Trophoblast cell (in vitro differentiated cells and primary cell): Measurements from ENCODE around the gene ROBO1.
A peak's percentile ranks its signal among the peaks of the same experiment; 100 is the strongest.

ENCODE experiments used
- DNase-seq, 2 donors: peaks; one replicate each; pipeline ENCODE4 v3.0.0-alpha.2; 2016
- H2AFZ ChIP-seq: 2 replicates; pipeline ENCODE4 v1.6.1; 2013; ENCODE audit warnings: low read length, moderate library complexity, mild to moderate bottlenecking; ENCODE audit not compliant: insufficient read depth, poor library complexity
- H2AK5ac ChIP-seq: 2 replicates; pipeline ENCODE4 v1.6.1; 2013; ENCODE audit warnings: mild to moderate bottlenecking, low read length
- H2BK120ac ChIP-seq: 2 replicates; pipeline ENCODE4 v1.6.1; 2013; ENCODE audit warnings: low read length, mild to moderate bottlenecking, moderate library complexity; ENCODE audit not compliant: insufficient read depth, poor library complexity
- H2BK12ac ChIP-seq: 2 replicates; pipeline ENCODE4 v1.6.1; 2013; ENCODE audit warnings: mild to moderate bottlenecking, low read length, moderate library complexity
- H2BK5ac ChIP-seq: 2 replicates; pipeline ENCODE4 v1.6.1; 2013; ENCODE audit warnings: low read length, low read depth, moderate library complexity, mild to moderate bottlenecking; ENCODE audit not compliant: poor library complexity
- H3K14ac ChIP-seq: 2 replicates; pipeline ENCODE4 v1.6.1; 2013; ENCODE audit warnings: mild to moderate bottlenecking, low read length
- H3K18ac ChIP-seq: 2 replicates; pipeline ENCODE4 v1.6.1; 2013; ENCODE audit warnings: mild to moderate bottlenecking, low read length
- H3K23ac ChIP-seq: 2 replicates; pipeline ENCODE4 v1.6.1; 2013; ENCODE audit warnings: low read length
- H3K27ac ChIP-seq: 2 replicates; pipeline ENCODE4 v1.5.1; 2013; ENCODE audit warnings: low read depth, mild to moderate bottlenecking, inconsistent platforms, low read length, moderate library complexity
- H3K27me3 ChIP-seq: 2 replicates; pipeline ENCODE4 v1.6.1; 2013; ENCODE audit warnings: inconsistent platforms, mild to moderate bottlenecking, low read length, moderate library complexity; ENCODE audit not compliant: insufficient read depth
- H3K36me3 ChIP-seq, 2 experiments: 1 replicate in 1 of 2; 2 replicates in 1 of 2; pipeline ENCODE4 v1.6.1; 2013; ENCODE audit warnings: low read length in 2 of 2, mild to moderate bottlenecking in 2 of 2, moderate library complexity in 1 of 2; ENCODE audit not compliant: insufficient read depth in 2 of 2, control insufficient read depth in 1 of 2
- H3K4ac ChIP-seq: 2 replicates; pipeline ENCODE4 v1.6.1; 2013; ENCODE audit warnings: low read depth, mild to moderate bottlenecking, low read length, moderate library complexity
- H3K4me1 ChIP-seq, 2 experiments: 1 replicate in 1 of 2; 2 replicates in 1 of 2; pipeline ENCODE4 v1.6.1; 2013; ENCODE audit warnings: low read length in 2 of 2, mild to moderate bottlenecking in 2 of 2, moderate library complexity in 1 of 2; ENCODE audit not compliant: insufficient read depth in 2 of 2, control insufficient read depth in 1 of 2
- H3K4me2 ChIP-seq: 2 replicates; pipeline ENCODE4 v1.6.1; 2013; ENCODE audit warnings: inconsistent platforms, mild to moderate bottlenecking, low read length, moderate library complexity
- H3K4me3 ChIP-seq: 2 replicates; pipeline ENCODE4 v1.5.1; 2013; ENCODE audit warnings: mild to moderate bottlenecking, low read depth, low read length, inconsistent platforms
- H3K79me1 ChIP-seq: one replicate; pipeline ENCODE4 v1.6.1; 2013; ENCODE audit warnings: low read length
- H3K79me2 ChIP-seq: 2 replicates; pipeline ENCODE4 v1.6.1; 2013; ENCODE audit warnings: low read length, mild to moderate bottlenecking; ENCODE audit not compliant: control insufficient read depth, insufficient read depth, poor library complexity
- H3K9ac ChIP-seq: 2 replicates; pipeline ENCODE4 v1.6.1; 2013; ENCODE audit warnings: mild to moderate bottlenecking, low read length
- H3K9me3 ChIP-seq: 2 replicates; pipeline ENCODE4 v1.6.1; 2013; ENCODE audit warnings: low read depth, mild to moderate bottlenecking, control low read depth, inconsistent platforms, low read length; ENCODE audit not compliant: insufficient read depth
- H4K12ac ChIP-seq: 2 replicates; pipeline ENCODE4 v1.6.1; 2013; ENCODE audit warnings: low read depth, mild to moderate bottlenecking, low read length, moderate library complexity
- H4K8ac ChIP-seq: 2 replicates; pipeline ENCODE4 v1.6.1; 2013; ENCODE audit warnings: low read depth, mild to moderate bottlenecking, low read length, moderate library complexity
- H4K91ac ChIP-seq: one replicate; pipeline ENCODE4 v1.6.1; 2013; ENCODE audit warnings: low read depth, mild to moderate bottlenecking, low read length, moderate library complexity
- WGBS: extraction: QIAGEN DNeasy Blood & Tissue Kit; methylation state at CpG from one replicate; pipeline ENCODE4 v1.1.7; 2013; ENCODE audit warnings: missing lambda C conversion rate; ENCODE audit not compliant: insufficient read length, insufficient coverage; ENCODE audit errors: extremely low coverage; 5-methylcytosine and 5-hydroxymethylcytosine counted together

ROBO1 gene

DNA sequence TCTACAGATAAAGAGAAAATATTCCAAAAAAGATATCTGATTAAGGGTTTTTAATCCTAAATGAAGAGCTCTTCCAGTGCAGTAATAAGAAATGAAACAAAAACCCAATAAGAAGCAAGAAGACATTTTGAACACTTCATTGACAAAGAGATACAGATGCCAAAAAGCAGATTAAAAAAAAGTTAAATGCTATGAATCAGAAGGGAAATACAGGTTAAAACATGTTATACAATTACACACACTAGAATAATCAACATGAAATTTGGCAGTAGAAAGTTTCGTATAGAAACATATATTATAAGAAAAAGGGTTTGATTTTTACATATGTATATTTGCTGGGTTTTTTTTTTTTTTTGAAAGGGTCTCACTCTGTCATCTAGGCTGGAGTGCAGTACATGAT is 135.0 kb downstream of the ROBO1 start:
- Histone ChIP-seq H3K27ac (no peak overlapping the region), H3K9me3 (no peaks in the 10 kb centered on the region), H3K4ac (no peak overlapping the region), H3K4me1 (no peaks in the 10 kb centered on the region), H3K79me1 (no peaks in the 10 kb centered on the region), H4K12ac (no peak overlapping the region), H4K8ac (no peak overlapping the region), H2BK120ac (no peak overlapping the region), H3K79me2 (no peaks in the 10 kb centered on the region), H3K27me3 (no peaks in the 10 kb centered on the region), H3K23ac (no peak overlapping the region), H3K4me2 (no peak overlapping the region), H3K9ac (no peak overlapping the region), H2AK5ac (no peak overlapping the region), H3K36me3 (no peaks in the 10 kb centered on the region), H3K18ac (no peak overlapping the region), H2BK5ac (no peak overlapping the region), H3K4me3 (no peak overlapping the region), H3K14ac (no peak overlapping the region), H4K91ac (no peak overlapping the region), H2AFZ (no peak overlapping the region), H2BK12ac (no peak overlapping the region)
- WGBS = no CpG with 5 or more reads among the region's 1 CpG
- no peak for DNase-seq

GRCh38 chr3:79618883-79619282 is 148.9 kb downstream of the ROBO1 start:
- Histone ChIP-seq H3K18ac (no peak overlapping the region), H3K27ac (no peak overlapping the region), H3K79me2 (no peaks in the 10 kb centered on the region), H3K4me1 (no peaks in the 10 kb centered on the region), H4K91ac (no peak overlapping the region), H2BK120ac (no peak overlapping the region), H3K9ac (no peak overlapping the region), H3K23ac (no peak overlapping the region), H3K4me2 (no peak overlapping the region), H2BK5ac (no peak overlapping the region), H2AFZ (no peak overlapping the region), H3K4me3 (no peak overlapping the region), H3K27me3 (no peaks in the 10 kb centered on the region), H3K4ac (no peak overlapping the region), H4K8ac (no peak overlapping the region), H3K79me1 (no peaks in the 10 kb centered on the region), H3K9me3 (peaks cover 4% of the 10 kb centered on the region), H2AK5ac (no peak overlapping the region), H2BK12ac (no peak overlapping the region), H3K14ac (no peak overlapping the region), H3K36me3 (no peaks in the 10 kb centered on the region), H4K12ac (no peak overlapping the region)
- no peak for DNase-seq
- no CpG with 5 or more reads among the region's 6 CpGs for WGBS

- no peak overlapping the region for H2AK5ac ChIP-seq
- no peak overlapping the region for H3K23ac ChIP-seq
- H3K4me1 ChIP-seq = no peaks in the 10 kb centered on the region
- H3K4me2 ChIP-seq = no peak overlapping the region
- no peak overlapping the region for H3K4me3 ChIP-seq
- H2BK120ac ChIP-seq = no peak overlapping the region
- no peaks in the 10 kb centered on the region for H3K9me3 ChIP-seq
- no peak overlapping the region for H4K91ac ChIP-seq
- no peak overlapping the region for H3K14ac ChIP-seq
- H4K8ac ChIP-seq = no peak overlapping the region
- no peak overlapping the region for H2BK5ac ChIP-seq
- no peak overlapping the region for H3K18ac ChIP-seq
- no peak overlapping the region for H3K4ac ChIP-seq
- no peak overlapping the region for H4K12ac ChIP-seq
- no peak overlapping the region for H3K27ac ChIP-seq
- no peaks in the 10 kb centered on the region for H3K79me2 ChIP-seq
- no peaks in the 10 kb centered on the region for H3K79me1 ChIP-seq
- WGBS = no CpG with 5 or more reads among the region's 1 CpG
- no peaks in the 10 kb centered on the region for H3K27me3 ChIP-seq
- no peak for DNase-seq
- no peak overlapping the region for H3K9ac ChIP-seq
- no peaks in the 10 kb centered on the region for H3K36me3 ChIP-seq
- no peak overlapping the region for H2AFZ ChIP-seq
- no peak overlapping the region for H2BK12ac ChIP-seq
Measured at GRCh38 chr3:79606414-79606813, 161.4 kb downstream of the ROBO1 start.

DNA sequence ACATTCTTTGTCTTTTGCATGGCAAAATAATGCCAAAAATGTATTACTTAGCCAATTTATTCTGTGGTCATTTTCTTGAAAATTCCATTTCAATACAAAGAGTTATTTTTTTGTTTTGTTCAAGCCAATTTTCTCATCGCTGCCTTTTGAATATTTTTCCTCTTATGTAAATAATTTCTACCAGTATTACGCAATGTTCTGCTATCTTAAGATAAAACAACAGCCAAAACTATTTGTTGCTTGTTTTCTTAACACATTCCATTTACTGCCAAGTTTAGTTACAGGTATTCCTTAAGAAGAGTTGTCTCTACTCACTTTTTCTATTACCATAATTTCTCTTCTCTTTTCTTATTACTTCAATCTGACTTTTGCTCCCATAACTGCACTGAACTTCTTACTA is 163.1 kb downstream of the ROBO1 start:
- no peaks in the 10 kb centered on the region for H3K79me2 ChIP-seq
- H2AFZ ChIP-seq = no peak overlapping the region
- H3K23ac ChIP-seq = no peak overlapping the region
- no peak overlapping the region for H4K8ac ChIP-seq
- H3K4me2 ChIP-seq = no peak overlapping the region
- no peak overlapping the region for H3K14ac ChIP-seq
- no peak overlapping the region for H3K4ac ChIP-seq
- no peaks in the 10 kb centered on the region for H3K36me3 ChIP-seq
- no peaks in the 10 kb centered on the region for H3K79me1 ChIP-seq
- no peak overlapping the region for H3K27ac ChIP-seq
- no peak overlapping the region for H4K91ac ChIP-seq
- no peak overlapping the region for H2AK5ac ChIP-seq
- H3K4me1 ChIP-seq = no peaks in the 10 kb centered on the region
- no peak overlapping the region for H2BK120ac ChIP-seq
- H4K12ac ChIP-seq = no peak overlapping the region
- no peak overlapping the region for H2BK12ac ChIP-seq
- no peak overlapping the region for H2BK5ac ChIP-seq
- no peak overlapping the region for H3K4me3 ChIP-seq
- WGBS = no CpG with 5 or more reads among the region's 2 CpGs
- no peaks in the 10 kb centered on the region for H3K9me3 ChIP-seq
- H3K9ac ChIP-seq = no peak overlapping the region
- DNase-seq = peak; percentile 1 to 77
- no peaks in the 10 kb centered on the region for H3K27me3 ChIP-seq
- no peak overlapping the region for H3K18ac ChIP-seq

DNA sequence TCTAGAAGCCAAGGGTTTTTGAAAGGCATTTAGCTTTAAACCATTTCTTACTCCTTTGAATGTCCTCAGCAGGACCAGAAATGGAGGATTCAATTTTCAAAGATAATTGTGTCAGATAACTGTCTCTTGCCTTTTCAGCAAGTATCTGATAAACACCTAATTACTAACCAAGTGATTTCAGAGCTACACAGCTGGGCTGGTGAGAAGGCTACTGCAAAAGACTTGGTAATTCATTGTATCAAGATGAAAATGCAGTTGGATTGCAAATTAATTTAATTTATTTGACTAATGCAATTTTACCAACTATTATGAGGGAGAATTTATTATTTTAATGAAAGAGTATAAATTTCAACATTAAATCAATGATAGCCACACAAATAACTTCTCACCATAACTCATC is 165.4 kb downstream of the ROBO1 start:
- Histone ChIP-seq H3K36me3 (no peaks in the 10 kb centered on the region), H2AK5ac (no peak overlapping the region), H2BK5ac (no peak overlapping the region), H3K9ac (no peak overlapping the region), H2BK120ac (no peak overlapping the region), H3K79me2 (no peaks in the 10 kb centered on the region), H3K18ac (no peak overlapping the region), H3K23ac (no peak overlapping the region), H3K4me3 (no peak overlapping the region), H4K8ac (no peak overlapping the region), H3K4ac (no peak overlapping the region), H3K4me2 (no peak overlapping the region), H2BK12ac (no peak overlapping the region), H4K12ac (no peak overlapping the region), H3K4me1 (no peaks in the 10 kb centered on the region), H3K14ac (no peak overlapping the region), H3K9me3 (no peaks in the 10 kb centered on the region), H3K27ac (no peak overlapping the region), H4K91ac (no peak overlapping the region), H2AFZ (no peak overlapping the region), H3K27me3 (no peaks in the 10 kb centered on the region), H3K79me1 (no peaks in the 10 kb centered on the region)
- DNase-seq = no peak
